HepG2 (cell line): ENCODE data around the gene DHRS12. TPM values are rescaled to one million over a fixed set of nuclear protein-coding genes. Genes with fewer than 3 reads are reported as not detected.

Experiments
- BHLHE40 ChIP-seq: IDR thresholded peaks from 2 replicates; pipeline ENCODE4 v1.6.1; 2011; ENCODE audit warnings: low read length, improper control_type of control experiment
- DMAP1 ChIP-seq: IDR thresholded peaks from 2 replicates; pipeline ENCODE4 v1.6.1; 2016
- FOXO1 ChIP-seq: sonication (generic); formaldehyde crosslinking; IDR thresholded peaks from 2 replicates; pipeline ENCODE4 v1.4.0; 2020; ENCODE audit warnings: missing genetic modification reagents
- HOXA5 ChIP-seq: sonication (generic); formaldehyde crosslinking; IDR thresholded peaks from 2 replicates; pipeline ENCODE4 v1.4.0; 2020; ENCODE audit warnings: missing genetic modification reagents
- KLF12 ChIP-seq: sonication (generic); formaldehyde crosslinking; IDR thresholded peaks from 2 replicates; pipeline ENCODE4 v1.4.0; 2020; ENCODE audit warnings: missing genetic modification reagents, borderline replicate concordance
- KLF15 ChIP-seq: sonication (generic); formaldehyde crosslinking; IDR thresholded peaks from 2 replicates; pipeline ENCODE4 v1.8.1; 2023; ENCODE audit warnings: borderline replicate concordance, mild to moderate bottlenecking, inconsistent platforms, missing genetic modification reagents, mixed read lengths
- LBX2 ChIP-seq: sonication (generic); formaldehyde crosslinking; IDR thresholded peaks from 2 replicates; pipeline ENCODE4 v1.5.0; 2020; ENCODE audit warnings: missing genetic modification reagents, mild to moderate bottlenecking, borderline replicate concordance
- MXD1 ChIP-seq: sonication (generic); formaldehyde crosslinking; IDR thresholded peaks from 2 replicates; pipeline ENCODE4 v1.4.0; 2020; ENCODE audit warnings: mild to moderate bottlenecking, missing genetic modification reagents
- NFE2 ChIP-seq: sonication (generic); formaldehyde crosslinking; IDR thresholded peaks from 2 replicates; pipeline ENCODE4 v1.4.0; 2020; ENCODE audit warnings: missing genetic modification reagents
- PAF1 ChIP-seq: IDR thresholded peaks from 2 replicates; pipeline ENCODE4 v1.6.1; 2016; ENCODE audit warnings: missing genetic modification reagents, missing compliant biosample characterization
- PHF5A ChIP-seq: IDR thresholded peaks from one replicate; pipeline ENCODE4 v1.6.1; 2018; ENCODE audit warnings: low read depth, missing genetic modification reagents; ENCODE audit not compliant: unreplicated experiment
- PITX1 ChIP-seq: sonication (generic); formaldehyde crosslinking; IDR thresholded peaks from 2 replicates; pipeline ENCODE4 v1.5.1; 2020; ENCODE audit warnings: mild to moderate bottlenecking, missing genetic modification reagents
- PRDM10 ChIP-seq: sonication (generic); formaldehyde crosslinking; IDR thresholded peaks from 2 replicates; pipeline ENCODE4 v1.4.0; 2020; ENCODE audit warnings: low read depth, missing genetic modification reagents
- SMYD3 ChIP-seq: sonication (generic); formaldehyde crosslinking; IDR thresholded peaks from 2 replicates; pipeline ENCODE4 v1.8.1; 2023; ENCODE audit warnings: mild to moderate bottlenecking, missing genetic modification reagents
- TBL1XR1 ChIP-seq: fragments of 150-350 bp; IDR thresholded peaks from 2 replicates; pipeline ENCODE4 v1.6.1; 2014; ENCODE audit warnings: borderline replicate concordance, low read length; ENCODE audit not compliant: partially characterized antibody
- TGIF2 ChIP-seq: IDR thresholded peaks from 2 replicates; pipeline ENCODE4 v1.6.1; 2016; ENCODE audit warnings: control low read depth, missing compliant biosample characterization
- ZBTB33 ChIP-seq: sonication (generic); formaldehyde crosslinking; IDR thresholded peaks from 2 replicates; pipeline ENCODE4 v1.4.0; 2020; ENCODE audit warnings: missing genetic modification reagents
- ZC3H13 ChIP-seq: sonication (generic); formaldehyde crosslinking; IDR thresholded peaks from 2 replicates; pipeline ENCODE4 v1.8.1; 2023; ENCODE audit warnings: mild to moderate bottlenecking, missing genetic modification reagents, moderate library complexity
- ZNF414 ChIP-seq: sonication (generic); formaldehyde crosslinking; IDR thresholded peaks from 2 replicates; pipeline ENCODE4 v1.5.0; 2020; ENCODE audit warnings: missing genetic modification reagents
- ZNF496 ChIP-seq: sonication (generic); formaldehyde crosslinking; IDR thresholded peaks from 2 replicates; pipeline ENCODE4 v1.8.1; 2023; ENCODE audit warnings: mild to moderate bottlenecking, moderate library complexity, missing genetic modification reagents; ENCODE audit not compliant: insufficient replicate concordance
- ZNF749 ChIP-seq: sonication (generic); formaldehyde crosslinking; IDR thresholded peaks from 2 replicates; pipeline ENCODE4 v1.8.0; 2022; ENCODE audit warnings: mild to moderate bottlenecking, missing genetic modification reagents, moderate library complexity, borderline replicate concordance
- ZSCAN22 ChIP-seq: sonication (generic); formaldehyde crosslinking; IDR thresholded peaks from 2 replicates; pipeline ENCODE4 v1.4.0; 2020; ENCODE audit warnings: mild to moderate bottlenecking, missing genetic modification reagents
- polyA plus RNA-seq, 8 experiments: library from polyadenylated mRNA; depleted of rRNA in 3 of 8; stranded (reverse) in 7 of 8; unstranded in 1 of 8; fragments of >200 nt; fragmentation: Illumina TruSeq in 4 of 8; extraction: Trizol in 4 of 8; gene quantifications; 2 replicates each; pipeline versions ENCODE4 v1.2.1 to v1.2.3, GENCODE V29; 2011 to 2016; ENCODE audit warnings: low read depth in 4 of 8, missing spikeins in 1 of 8, mixed read lengths in 1 of 8; ENCODE audit not compliant: insufficient read depth in 1 of 8
- total RNA-seq, 5 experiments: library from RNA; depleted of rRNA; stranded (reverse); fragments of >200 nt; fragmentation: Illumina TruSeq; extraction: Trizol; gene quantifications; 2 replicates each; pipeline ENCODE4 v1.2.3, GENCODE V29; 2016; ENCODE audit warnings: low read depth in 1 of 5

Gene DHRS12
- total and polyA plus RNA-seq, 2 of the 13 experiments (the other 11 are each of a cell fraction or from before 2014, with no cell fraction given) = 7.2 to 8.4 TPM

DNA sequence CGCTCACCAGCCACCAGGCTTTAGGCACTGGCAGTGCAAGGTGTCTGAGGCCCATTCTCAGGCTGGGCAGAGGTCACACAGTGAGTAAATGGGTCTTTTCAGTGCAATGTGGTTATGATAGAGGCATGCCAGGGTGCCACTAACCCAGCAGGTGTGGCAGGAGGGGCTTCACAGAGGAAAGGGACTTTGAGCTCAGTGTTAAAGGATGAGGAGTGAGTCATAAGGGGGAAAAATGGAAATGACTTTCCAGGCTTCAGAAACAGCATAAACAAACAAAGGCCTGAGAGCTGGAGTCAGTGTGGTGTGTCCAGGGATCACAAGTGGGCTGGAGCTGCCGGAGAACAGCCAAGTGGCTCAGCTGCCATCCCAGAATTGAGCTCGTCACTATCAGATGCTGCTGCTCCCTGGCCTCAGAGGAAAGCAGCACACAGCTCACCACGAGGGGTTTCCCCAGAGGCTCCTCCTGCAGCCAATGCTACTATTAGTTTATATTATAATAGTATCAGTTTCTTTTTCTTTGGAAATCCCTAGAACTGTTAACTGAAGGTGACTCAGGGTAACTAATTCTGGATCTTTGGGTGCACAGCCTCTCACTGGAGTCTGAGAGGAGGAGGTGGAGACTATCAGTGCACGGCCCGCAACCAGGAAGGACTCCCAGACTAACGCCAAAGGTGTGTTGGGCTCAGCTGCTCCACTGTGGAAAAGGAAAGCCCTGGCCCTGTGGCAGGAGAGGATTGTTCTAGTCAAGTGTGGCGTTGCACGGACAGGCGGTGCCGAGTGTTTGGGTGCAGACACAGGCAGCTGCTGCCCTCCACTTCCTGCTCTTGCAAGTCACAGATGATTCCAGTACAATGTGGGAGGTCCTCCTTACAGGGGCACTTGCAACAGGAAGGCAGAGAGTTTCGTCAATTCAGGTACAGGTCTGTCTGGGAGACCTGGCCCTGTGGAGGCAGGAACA is 39.5 kb downstream of the DHRS12 start (continued):
- TF ChIP-seq ZBTB33 (CRISPR knock-in tag) = 0 out of 2 replicates have a peak, but pooled peaks have one; percentile 11
- TF ChIP-seq KLF15 (CRISPR knock-in tag) = no peak
- no peak for TF ChIP-seq MXD1 (CRISPR knock-in tag)
- no peak for TF ChIP-seq ZNF496
- TF ChIP-seq HOXA5 (CRISPR knock-in tag) = no peak
- TF ChIP-seq BHLHE40 = no peak
- no peak for TF ChIP-seq NFE2 (CRISPR knock-in tag)
- TF ChIP-seq SMYD3 = no peak
- TF ChIP-seq ZC3H13 (CRISPR knock-in tag) = no peak
- peak; percentile 29; the same call in 1 of the 2 replicates for TF ChIP-seq FOXO1 (CRISPR knock-in tag)
- no peak for TF ChIP-seq PRDM10 (CRISPR knock-in tag)
- no peak for TF ChIP-seq KLF12 (CRISPR knock-in tag)
- no peak for TF ChIP-seq TGIF2 (CRISPR knock-in tag)
- TF ChIP-seq ZNF414 (CRISPR knock-in tag) = no peak
- TF ChIP-seq PHF5A (CRISPR knock-in tag) = no peak
- TF ChIP-seq PITX1 (CRISPR knock-in tag) = 0 out of 2 replicates have a peak, but pooled peaks have one; percentile 33
- TF ChIP-seq ZSCAN22 (CRISPR knock-in tag) = no peak
- TF ChIP-seq PAF1 (CRISPR knock-in tag) = no peak
- TF ChIP-seq DMAP1 = no peak; the same call in 1 of the 2 replicates
- no peak for TF ChIP-seq LBX2 (CRISPR knock-in tag)
- peak; percentile 38 for TF ChIP-seq TBL1XR1
- no peak for TF ChIP-seq ZNF749 (CRISPR knock-in tag)
